Thyroid gland (tissue), 4 donors: ENCODE data around the gene KCNIP3.

Experiments
- CTCF ChIP-seq, 6 experiments: fragments of 200-600 bp in 3 of 6; fragments of 450-650 bp in 3 of 6; sonication (generic) in 3 of 6; IDR thresholded peaks; one replicate each; pipeline ENCODE4 v1.5.1; 2016 to 2019; ENCODE audit warnings: antibody characterized with exemption in 6 of 6, mild to moderate bottlenecking in 2 of 6, inconsistent platforms in 1 of 6, moderate library complexity in 1 of 6
- POLR2A ChIP-seq, 2 donors: fragments of 450-650 bp; IDR thresholded peaks; one replicate each; pipeline ENCODE4 v1.6.1; 2017; ENCODE audit warnings: antibody characterized with exemption in 2 of 2, mild to moderate bottlenecking in 2 of 2, moderate library complexity in 1 of 2

GRCh38 chr2:95366514-95366913, 69.4 kb downstream of the KCNIP3 start:
- no peak for TF ChIP-seq CTCF (IDR thresholded peaks at IDR 0.05)
- no peak for TF ChIP-seq POLR2A (IDR thresholded peaks at IDR 0.05)
